Measurements from ENCODE around the gene GPR17. TPM values are rescaled to one million over a fixed set of nuclear protein-coding genes. Genes with fewer than 3 reads are reported as not detected.

Gene GPR17
- total RNA-seq, 4 donors from 2014 or later, result 1.1 to 1.6 (median 1.2) TPM

DNA sequence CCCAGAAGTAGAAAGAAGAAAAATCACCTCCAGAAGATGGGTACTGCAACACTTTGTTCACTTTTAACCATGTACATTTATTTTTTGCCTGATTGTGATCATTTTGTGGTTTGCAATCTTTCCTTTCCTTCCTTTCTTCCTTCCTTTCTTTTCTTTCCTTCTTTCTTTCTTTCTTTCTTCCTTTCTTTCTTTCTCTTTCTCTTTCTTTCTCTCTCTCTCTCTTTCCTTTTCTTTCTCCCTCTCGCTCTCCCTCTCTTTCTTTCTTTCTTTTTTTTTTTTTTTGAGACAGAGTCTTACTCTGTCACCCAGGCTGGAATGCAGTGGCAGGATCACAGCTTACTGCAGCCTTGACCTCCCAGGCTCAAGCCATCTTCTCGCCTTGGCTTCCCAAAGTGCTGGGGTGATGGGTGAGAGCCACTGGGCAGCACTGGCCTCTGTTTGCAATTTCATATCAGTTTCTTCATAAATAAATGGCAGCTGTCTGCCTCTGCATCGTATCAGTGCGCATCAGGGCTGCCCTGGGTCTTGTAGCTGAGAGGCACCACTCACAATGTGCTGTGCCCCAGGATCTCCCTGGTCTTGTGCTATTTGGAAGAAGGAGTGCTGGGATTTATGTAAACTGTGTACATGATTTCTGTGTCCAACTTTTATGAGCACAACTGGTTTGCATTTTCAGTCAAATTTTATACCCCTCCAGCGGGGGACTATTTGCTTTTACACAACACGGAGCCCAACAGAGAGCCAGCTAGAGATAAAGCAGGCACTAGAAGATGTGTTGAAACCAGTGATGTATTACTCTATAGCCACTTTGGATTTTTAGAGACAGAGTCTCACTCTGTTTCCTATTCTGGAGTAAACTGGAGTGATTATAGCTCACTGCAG lies 36.3 kb downstream of the GPR17 start:
- no peaks in the 10 kb centered on the region for H3K9me3 ChIP-seq
- TF ChIP-seq, protein P1, sequence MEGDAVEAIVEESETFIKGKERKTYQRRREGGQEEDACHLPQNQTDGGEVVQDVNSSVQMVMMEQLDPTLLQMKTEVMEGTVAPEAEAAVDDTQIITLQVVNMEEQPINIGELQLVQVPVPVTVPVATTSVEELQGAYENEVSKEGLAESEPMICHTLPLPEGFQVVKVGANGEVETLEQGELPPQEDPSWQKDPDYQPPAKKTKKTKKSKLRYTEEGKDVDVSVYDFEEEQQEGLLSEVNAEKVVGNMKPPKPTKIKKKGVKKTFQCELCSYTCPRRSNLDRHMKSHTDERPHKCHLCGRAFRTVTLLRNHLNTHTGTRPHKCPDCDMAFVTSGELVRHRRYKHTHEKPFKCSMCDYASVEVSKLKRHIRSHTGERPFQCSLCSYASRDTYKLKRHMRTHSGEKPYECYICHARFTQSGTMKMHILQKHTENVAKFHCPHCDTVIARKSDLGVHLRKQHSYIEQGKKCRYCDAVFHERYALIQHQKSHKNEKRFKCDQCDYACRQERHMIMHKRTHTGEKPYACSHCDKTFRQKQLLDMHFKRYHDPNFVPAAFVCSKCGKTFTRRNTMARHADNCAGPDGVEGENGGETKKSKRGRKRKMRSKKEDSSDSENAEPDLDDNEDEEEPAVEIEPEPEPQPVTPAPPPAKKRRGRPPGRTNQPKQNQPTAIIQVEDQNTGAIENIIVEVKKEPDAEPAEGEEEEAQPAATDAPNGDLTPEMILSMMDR (IDR thresholded peaks at IDR 0.05), result no peak
- TF ChIP-seq POLR2A (IDR thresholded peaks at IDR 0.05), result no peak
- no peak for TF ChIP-seq EP300 (IDR thresholded peaks at IDR 0.05)
- no peak overlapping the region for H3K27ac ChIP-seq
- peaks cover 0 to 22% (median 7%) of the 10 kb centered on the region in 4 donors for H3K4me1 ChIP-seq
- no peak overlapping the region for H3K4me3 ChIP-seq
- no peaks in the 10 kb centered on the region for H3K36me3 ChIP-seq
- no peak for DNase-seq (ENCODE audit: low spot score in 2 of 2)
- no peaks in the 10 kb centered on the region for H3K27me3 ChIP-seq
- 78 to 82% methylated on average over 6 of the region's 6 CpGs for WGBS, 2 donors

DNA sequence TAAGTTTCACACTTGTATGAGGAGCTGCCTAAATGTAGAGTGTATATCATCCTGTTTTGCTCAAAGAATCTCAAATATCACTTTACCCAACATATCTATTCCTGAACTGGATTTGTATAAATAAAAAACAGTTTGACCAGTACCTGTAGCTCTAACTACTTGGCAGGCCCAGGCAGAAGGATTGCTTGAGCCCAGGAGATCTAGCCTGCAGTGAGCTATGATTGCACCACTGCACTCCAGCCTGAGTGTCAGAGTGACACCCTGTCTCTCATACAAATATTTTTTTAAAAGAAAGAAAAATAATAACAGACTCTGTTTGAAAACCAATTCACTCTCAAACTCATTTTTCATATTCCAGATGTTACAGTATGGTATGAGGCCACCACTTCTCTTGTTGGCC lies 37.1 kb downstream of the GPR17 start:
- no peak overlapping the region for H3K27ac ChIP-seq
- H3K4me3 ChIP-seq, result no peak overlapping the region
- no peaks in the 10 kb centered on the region for H3K36me3 ChIP-seq
- no peak for DNase-seq (ENCODE audit: low spot score in 2 of 2)
- peaks cover 0 to 22% (median 7%) of the 10 kb centered on the region in 4 donors for H3K4me1 ChIP-seq
- no peaks in the 10 kb centered on the region for H3K9me3 ChIP-seq
- no peaks in the 10 kb centered on the region for H3K27me3 ChIP-seq
- no peak for TF ChIP-seq POLR2A (IDR thresholded peaks at IDR 0.05)

DNA sequence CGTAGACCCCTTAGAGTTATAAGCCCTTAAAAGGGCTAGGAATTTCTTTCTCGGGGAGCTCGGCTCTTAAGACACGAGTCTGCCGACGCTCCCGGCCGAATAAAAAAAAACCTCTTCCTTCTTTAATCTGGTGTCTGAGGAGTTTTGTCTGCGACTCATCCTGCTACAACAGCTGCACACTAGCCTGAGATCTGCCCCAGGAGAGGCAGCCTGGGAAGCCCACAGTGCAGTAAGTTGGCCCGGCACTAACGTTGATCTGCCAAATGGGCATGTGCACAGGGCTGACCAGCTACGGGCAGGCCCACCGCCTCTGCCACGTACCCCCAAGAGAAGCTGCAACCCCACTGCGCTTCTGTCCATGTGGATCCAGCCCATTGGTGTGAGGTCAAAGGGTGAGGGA lies 37.8 kb downstream of the GPR17 start:
- Histone ChIP-seq H3K9me3 (peaks cover 0 to 3% (median 0%) of the 10 kb centered on the region in 4 donors), H3K27me3 (no peaks in the 10 kb centered on the region), H3K27ac (no peak overlapping the region), H3K4me3 (no peak overlapping the region), H3K36me3 (no peaks in the 10 kb centered on the region), H3K4me1 (peaks cover 0 to 22% (median 7%) of the 10 kb centered on the region in 4 donors)
- 56 to 62% methylated on average over 15 of the region's 15 CpGs for WGBS, 2 donors
- TF ChIP-seq POLR2A (IDR thresholded peaks at IDR 0.05) (no peak), EP300 (IDR thresholded peaks at IDR 0.05) (no peak)
- TF ChIP-seq, protein P1 (IDR thresholded peaks at IDR 0.05), result no peak
- DNase-seq (ENCODE audit: low spot score in 2 of 2), result no peak

DNA sequence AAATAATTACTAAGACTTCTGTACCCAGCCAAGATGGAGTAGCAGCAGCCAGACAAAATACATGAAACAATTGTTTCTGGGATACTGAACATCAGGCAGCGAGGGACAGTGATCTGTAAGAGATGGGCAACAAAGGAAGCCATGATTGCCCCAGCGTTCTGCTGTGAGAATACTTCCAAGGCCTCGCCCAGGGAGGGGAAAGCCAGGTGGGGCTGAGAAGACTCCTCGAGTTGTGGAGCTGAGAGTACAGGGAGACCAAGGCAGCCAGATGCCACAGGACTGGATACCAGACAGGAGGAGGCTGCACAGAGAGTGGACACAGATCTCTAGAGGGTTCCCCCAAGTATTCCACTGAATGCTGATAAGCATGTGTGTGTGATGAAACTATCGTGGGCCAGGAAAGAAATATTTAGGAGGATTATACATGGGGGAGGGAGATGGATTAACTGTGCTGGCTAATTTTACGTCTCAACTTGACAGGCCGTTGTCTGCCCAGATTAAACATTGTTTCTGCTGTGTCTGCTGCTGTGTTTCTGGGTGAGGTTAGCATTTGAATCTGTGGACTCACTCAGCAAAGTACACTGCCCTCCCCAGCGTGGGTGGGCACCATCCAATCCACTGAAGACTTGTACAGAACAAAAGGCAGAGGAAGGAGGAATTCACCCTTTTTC lies 39.6 kb downstream of the GPR17 start:
- H3K4me1 ChIP-seq, result peaks cover 0 to 22% (median 7%) of the 10 kb centered on the region in 4 donors

DNA sequence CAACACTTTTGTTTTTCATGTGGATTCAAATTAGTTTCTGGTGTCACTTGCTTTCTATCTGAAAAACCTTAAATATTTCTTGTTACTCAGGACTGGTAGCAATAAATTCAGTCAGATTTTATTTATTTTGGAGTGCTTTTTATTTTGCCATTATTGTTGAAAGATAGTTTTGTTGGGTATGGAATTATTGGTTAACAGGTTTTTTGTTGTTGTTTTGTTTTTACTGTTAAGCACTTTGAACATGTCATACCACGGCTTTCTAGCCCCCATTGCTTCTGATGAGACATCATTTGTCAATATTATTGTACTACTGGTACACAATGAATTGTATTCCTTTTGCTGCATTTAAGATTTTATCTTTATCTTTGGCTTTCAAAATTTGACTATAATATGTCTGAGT lies 42.5 kb downstream of the GPR17 start:
- TF ChIP-seq POLR2A (IDR thresholded peaks at IDR 0.05), result no peak
- TF ChIP-seq EP300 (IDR thresholded peaks at IDR 0.05), result no peak
- TF ChIP-seq, protein P1 (IDR thresholded peaks at IDR 0.05), result no peak
- Histone ChIP-seq H3K4me1 (peaks cover 0 to under 1% (median 0%) of the 10 kb centered on the region in 4 donors), H3K9me3 (peaks cover 0 to 25% (median 0%) of the 10 kb centered on the region in 4 donors), H3K4me3 (no peak overlapping the region), H3K27me3 (no peaks in the 10 kb centered on the region), H3K36me3 (no peaks in the 10 kb centered on the region), H3K27ac (no peak overlapping the region)
- no peak for DNase-seq (ENCODE audit: low spot score in 2 of 2)
- WGBS, 2 donors, result 84 to 88% methylated on average over 1 of the region's 1 CpG

More for the DNA sequence above, 39.6 kb downstream of the GPR17 start:
- no peak overlapping the region for H3K4me3 ChIP-seq
- H3K9me3 ChIP-seq, result peaks cover 0 to 12% (median 0%) of the 10 kb centered on the region in 4 donors
- DNase-seq (ENCODE audit: low spot score in 2 of 2), result no peak
- WGBS, 2 donors, result 69 to 74% methylated on average over 8 of the region's 8 CpGs
- peak overlapping the region in 1 of 4 donors; percentile 66 for H3K27ac ChIP-seq
- H3K27me3 ChIP-seq, result no peaks in the 10 kb centered on the region
- no peak for TF ChIP-seq POLR2A (IDR thresholded peaks at IDR 0.05)
- peak in 1 of 2 donors; percentile 29 for TF ChIP-seq EP300 (IDR thresholded peaks at IDR 0.05)
- no peaks in the 10 kb centered on the region for H3K36me3 ChIP-seq

DNA sequence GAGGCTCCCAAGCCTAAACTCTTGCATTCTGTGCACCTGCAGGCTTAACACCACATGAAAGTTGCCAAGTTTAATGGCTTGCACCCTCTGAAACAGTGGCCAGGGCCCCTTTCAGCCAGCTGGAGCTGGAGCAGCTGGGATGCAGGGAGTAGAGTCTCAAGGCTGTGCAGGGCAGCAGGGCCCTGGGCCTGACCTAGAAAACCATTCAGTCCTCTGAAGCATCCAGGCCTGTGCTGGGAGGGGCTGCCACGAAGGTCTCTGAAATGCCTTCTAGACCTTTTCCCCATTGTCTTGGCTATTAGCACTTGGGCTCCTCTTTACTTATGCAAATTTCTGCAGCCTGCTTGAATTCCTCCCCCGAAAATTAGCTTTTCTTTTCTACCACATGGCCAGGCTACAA lies 44.7 kb downstream of the GPR17 start:
- Histone ChIP-seq H3K4me3 (no peak overlapping the region), H3K27ac (no peak overlapping the region), H3K36me3 (no peaks in the 10 kb centered on the region), H3K27me3 (no peaks in the 10 kb centered on the region), H3K4me1 (peaks cover 0 to 5% (median 0%) of the 10 kb centered on the region in 4 donors), H3K9me3 (peaks cover 0 to 25% (median 0%) of the 10 kb centered on the region in 4 donors)
- TF ChIP-seq, protein P1 (IDR thresholded peaks at IDR 0.05), result no peak
- no peak for TF ChIP-seq EP300 (IDR thresholded peaks at IDR 0.05)
- TF ChIP-seq POLR2A (IDR thresholded peaks at IDR 0.05), result no peak
- DNase-seq (ENCODE audit: low spot score in 2 of 2), result no peak
- 84 to 88% methylated on average over 2 of the region's 2 CpGs for WGBS, 2 donors
